LNCaP clone FGC (cell line): ENCODE results near the gene PIK3AP1.

ENCODE experiments used
- DNase-seq: peaks from one replicate; pipeline ENCODE4 v3.0.0-alpha.2; 2011; ENCODE audit warnings: low read depth
- H3K4me3 ChIP-seq: 2 replicates; pipeline ENCODE4 v1.5.1; 2011; ENCODE audit warnings: mild to moderate bottlenecking, low read depth, low read length, control low read depth
- TF ChIP-seq, protein P1 (sequence below): IDR thresholded peaks from 2 replicates; pipeline ENCODE4 v1.5.1; 2012; ENCODE audit warnings: mild to moderate bottlenecking; ENCODE audit not compliant: control insufficient read depth, insufficient read depth; ENCODE audit errors: extremely low read depth

The PIK3AP1 gene, protein sequence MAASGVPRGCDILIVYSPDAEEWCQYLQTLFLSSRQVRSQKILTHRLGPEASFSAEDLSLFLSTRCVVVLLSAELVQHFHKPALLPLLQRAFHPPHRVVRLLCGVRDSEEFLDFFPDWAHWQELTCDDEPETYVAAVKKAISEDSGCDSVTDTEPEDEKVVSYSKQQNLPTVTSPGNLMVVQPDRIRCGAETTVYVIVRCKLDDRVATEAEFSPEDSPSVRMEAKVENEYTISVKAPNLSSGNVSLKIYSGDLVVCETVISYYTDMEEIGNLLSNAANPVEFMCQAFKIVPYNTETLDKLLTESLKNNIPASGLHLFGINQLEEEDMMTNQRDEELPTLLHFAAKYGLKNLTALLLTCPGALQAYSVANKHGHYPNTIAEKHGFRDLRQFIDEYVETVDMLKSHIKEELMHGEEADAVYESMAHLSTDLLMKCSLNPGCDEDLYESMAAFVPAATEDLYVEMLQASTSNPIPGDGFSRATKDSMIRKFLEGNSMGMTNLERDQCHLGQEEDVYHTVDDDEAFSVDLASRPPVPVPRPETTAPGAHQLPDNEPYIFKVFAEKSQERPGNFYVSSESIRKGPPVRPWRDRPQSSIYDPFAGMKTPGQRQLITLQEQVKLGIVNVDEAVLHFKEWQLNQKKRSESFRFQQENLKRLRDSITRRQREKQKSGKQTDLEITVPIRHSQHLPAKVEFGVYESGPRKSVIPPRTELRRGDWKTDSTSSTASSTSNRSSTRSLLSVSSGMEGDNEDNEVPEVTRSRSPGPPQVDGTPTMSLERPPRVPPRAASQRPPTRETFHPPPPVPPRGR

DNA sequence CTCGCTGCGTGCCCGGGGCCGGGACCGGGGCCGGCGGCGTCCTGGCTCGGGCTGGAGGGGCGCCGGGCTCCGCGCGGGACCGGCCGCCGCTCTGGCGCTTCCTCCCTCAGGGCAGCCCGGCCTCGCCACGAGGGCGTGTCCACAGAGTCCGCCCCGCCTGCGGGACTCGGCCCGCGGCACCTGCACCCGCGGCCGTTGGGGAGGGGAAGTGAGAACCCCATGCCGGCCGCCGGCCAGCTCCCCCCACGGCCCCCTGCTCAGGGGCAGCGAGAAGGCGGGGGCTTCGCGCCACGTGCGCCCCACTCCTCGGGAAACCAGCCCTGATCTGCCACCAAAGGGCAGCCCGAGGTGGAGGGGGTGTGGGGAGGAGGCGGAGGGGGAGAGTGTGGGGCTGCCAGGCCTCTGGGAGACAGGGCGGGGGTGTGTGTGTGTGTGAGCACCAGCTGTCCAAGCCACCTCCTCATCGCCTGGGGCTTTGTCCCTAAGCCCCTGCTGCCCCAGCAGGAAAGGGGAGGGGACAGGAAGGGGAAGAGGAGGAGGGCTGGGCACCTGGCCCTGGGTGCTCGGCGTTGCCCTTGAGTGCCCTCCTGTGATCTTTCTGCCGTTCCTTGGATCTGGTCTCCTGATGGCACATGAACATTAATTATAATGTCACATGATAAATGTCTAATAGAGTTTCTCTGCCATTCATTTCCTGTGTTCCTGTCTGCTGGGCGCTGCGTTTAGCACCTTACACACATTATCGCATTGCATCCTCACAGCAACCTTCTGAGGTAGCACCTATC, at the start of gene PIK3AP1:
Gene PIK3AP1 (minus strand): TSS at position 93 of the 785 bp plus-strand sequence. CDS start 120 bp downstream, outside the sequence.
- TF ChIP-seq, protein P1, sequence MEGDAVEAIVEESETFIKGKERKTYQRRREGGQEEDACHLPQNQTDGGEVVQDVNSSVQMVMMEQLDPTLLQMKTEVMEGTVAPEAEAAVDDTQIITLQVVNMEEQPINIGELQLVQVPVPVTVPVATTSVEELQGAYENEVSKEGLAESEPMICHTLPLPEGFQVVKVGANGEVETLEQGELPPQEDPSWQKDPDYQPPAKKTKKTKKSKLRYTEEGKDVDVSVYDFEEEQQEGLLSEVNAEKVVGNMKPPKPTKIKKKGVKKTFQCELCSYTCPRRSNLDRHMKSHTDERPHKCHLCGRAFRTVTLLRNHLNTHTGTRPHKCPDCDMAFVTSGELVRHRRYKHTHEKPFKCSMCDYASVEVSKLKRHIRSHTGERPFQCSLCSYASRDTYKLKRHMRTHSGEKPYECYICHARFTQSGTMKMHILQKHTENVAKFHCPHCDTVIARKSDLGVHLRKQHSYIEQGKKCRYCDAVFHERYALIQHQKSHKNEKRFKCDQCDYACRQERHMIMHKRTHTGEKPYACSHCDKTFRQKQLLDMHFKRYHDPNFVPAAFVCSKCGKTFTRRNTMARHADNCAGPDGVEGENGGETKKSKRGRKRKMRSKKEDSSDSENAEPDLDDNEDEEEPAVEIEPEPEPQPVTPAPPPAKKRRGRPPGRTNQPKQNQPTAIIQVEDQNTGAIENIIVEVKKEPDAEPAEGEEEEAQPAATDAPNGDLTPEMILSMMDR: peak; percentile 40
- peak within 1 kb of the TSS; percentile 56 for H3K4me3 ChIP-seq
- peak; percentile 40 for DNase-seq

DNA sequence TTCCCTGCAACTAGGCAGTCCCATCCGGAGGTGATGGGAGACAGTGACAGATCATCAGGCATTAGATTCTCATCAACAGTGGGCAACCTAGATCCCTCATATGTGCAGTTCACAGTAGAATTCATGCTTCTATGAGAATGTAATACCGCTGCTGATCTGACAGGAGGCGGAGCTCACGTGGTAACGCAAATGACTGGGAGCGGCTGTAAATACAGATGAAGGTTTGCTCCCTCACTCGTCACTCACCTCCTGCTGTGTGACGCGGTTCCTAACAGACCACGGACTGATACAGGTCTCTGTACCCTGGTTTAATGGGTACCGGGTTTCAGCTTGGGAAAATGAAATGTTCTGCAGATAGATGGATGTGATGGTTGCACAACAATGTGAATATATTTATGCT, 47.8 kb upstream of the PIK3AP1 start:
- DNase-seq: no peak
- TF ChIP-seq, protein P1: no peak
- no peak overlapping the region for H3K4me3 ChIP-seq

DNA sequence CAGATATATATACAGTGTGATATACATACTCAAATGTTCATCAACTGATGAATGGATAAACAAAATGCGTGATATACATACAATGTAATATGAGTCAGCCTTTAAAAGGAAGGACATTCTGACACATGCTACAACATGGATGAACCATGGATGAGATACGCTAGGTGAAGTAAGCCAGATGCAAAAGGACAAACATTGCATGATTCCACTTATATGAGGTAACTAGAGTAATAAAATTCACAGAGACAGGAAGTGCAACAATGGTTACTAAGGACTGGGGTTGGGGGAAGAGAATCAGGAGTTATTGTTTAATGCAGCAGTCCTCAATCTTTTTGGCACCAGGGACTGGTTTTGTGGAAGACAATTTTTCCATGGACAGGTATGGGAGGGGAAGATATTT, 47.3 kb upstream of the PIK3AP1 start:
- DNase-seq: no peak
- TF ChIP-seq, protein P1: no peak
- no peak overlapping the region for H3K4me3 ChIP-seq

DNA sequence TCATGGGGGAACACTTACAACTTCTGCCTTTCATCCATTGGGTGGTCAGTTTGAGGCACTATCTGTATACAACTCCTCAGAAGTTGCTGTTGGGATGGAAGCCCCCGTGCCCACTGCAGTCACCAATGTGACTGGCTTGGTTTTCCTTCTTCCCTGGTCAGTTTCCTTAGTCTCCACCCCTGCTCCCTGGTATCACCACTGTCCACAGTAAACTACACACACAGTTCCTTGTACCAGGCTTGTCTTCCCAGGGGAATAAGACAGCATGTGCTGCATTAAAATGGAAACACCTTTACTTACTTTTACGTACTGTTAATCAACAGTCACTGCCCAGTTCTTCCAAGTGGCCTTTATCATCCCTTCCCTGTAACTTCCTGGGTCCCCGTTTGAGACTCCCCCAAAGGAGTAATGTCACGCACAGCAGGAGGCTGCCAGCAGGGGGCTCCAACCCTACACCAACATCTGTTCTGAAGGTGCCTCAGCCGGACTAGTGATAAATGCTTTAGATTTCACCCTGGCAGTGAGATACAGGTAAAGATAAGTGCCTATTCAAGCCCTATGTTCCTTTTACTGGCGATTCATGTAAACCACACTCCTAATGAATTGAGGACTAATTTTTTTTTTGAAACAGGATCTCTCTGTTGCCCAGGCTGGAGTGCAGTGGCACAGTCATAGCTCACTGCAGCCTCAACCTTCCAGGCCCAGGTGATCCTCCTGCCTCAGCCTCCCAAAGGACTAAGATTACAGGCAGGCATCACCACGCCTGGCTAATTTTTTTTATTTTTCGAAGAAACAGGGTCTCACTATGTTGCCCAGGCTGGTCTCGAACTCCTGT, 45.3 kb upstream of the PIK3AP1 start:
- TF ChIP-seq, protein P1: peak; percentile 75
- H3K4me3 ChIP-seq: no peak overlapping the region
- DNase-seq: peak; percentile 30

DNA sequence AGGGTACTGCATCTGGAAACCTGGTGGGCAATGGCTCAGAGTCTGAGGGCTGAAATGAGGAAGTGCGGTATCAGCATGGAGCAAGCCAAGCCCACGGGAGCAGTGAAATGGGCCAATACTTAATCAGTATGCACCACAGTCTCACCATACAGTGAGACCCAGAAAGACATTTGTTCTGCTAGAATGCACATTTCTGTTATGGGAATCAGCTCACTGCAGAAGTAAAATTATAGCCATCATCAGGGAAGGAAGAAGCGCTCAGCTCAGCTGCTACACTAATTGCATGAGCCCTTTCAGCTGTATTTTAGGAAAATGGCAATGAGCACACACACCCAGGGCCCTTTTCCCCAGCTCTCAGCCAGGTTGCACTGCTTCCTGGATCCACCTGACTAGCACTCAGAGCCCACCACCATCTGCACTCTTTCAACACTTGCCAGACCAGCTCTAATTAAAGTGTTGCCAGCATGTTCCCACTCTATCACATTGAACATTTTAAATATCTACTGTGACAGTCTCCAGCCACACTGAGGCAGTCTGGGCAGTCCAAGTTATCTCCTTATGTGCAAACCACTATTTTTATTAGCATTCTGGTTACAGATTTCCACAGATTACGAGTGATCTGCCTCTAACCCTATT, 44.2 kb upstream of the PIK3AP1 start:
- TF ChIP-seq, protein P1: no peak
- DNase-seq: no peak

More for the DNA sequence above, 44.2 kb upstream of the PIK3AP1 start:
- H3K4me3 ChIP-seq: no peak overlapping the region
